Activated CD8-positive, alpha-beta T cell treated with anti-CD3 and anti-CD28 coated beads for 36 hours (primary cell): ENCODE results near the gene TBC1D8. TPM values are rescaled to one million over a fixed set of nuclear protein-coding genes. Genes with fewer than 3 reads are reported as not detected.
A peak's percentile ranks its signal among the peaks of the same experiment; 100 is the strongest.

Source experiments
- ATAC-seq: fragments of 200-7000 bp; cut with Tn5 transposase; one replicate; pipeline ENCODE4 v1.10.0; 2021; ENCODE audit warnings: mild to moderate bottlenecking, moderate library complexity
- CTCF ChIA-PET: fragments of 350-600 bp; sonication (Branson Sonifier 250); formaldehyde crosslinking; loops from one replicate; lab custom pipeline; 2021; ENCODE audit warnings: antibody characterized with exemption; lab: Charles Lee
- POLR2A ChIA-PET: fragments of 350-600 bp; sonication (Branson Sonifier 250); formaldehyde crosslinking; loops from one replicate; lab custom pipeline; 2021; ENCODE audit warnings: antibody characterized with exemption; lab: Charles Lee
- DNase-seq: peaks from one replicate; pipeline ENCODE4 v3.0.0-alpha.2; 2020
- H3K27ac Mint-ChIP-seq: one replicate; pipeline ENCODE4 v1.8.0; 2021; ENCODE audit warnings: mild to moderate bottlenecking, mixed read lengths
- H3K27me3 Mint-ChIP-seq: one replicate; pipeline ENCODE4 v1.8.0; 2021; ENCODE audit warnings: mixed read lengths
- H3K36me3 Mint-ChIP-seq: one replicate; pipeline ENCODE4 v1.8.0; 2021; ENCODE audit warnings: low read depth, mixed read lengths
- H3K4me1 Mint-ChIP-seq: one replicate; pipeline ENCODE4 v1.8.0; 2021; ENCODE audit warnings: low read depth, mixed read lengths
- H3K4me3 Mint-ChIP-seq: one replicate; pipeline ENCODE4 v1.8.0; 2021; ENCODE audit warnings: mild to moderate bottlenecking, moderate library complexity, mixed read lengths
- H3K9me3 Mint-ChIP-seq: one replicate; pipeline ENCODE4 v1.8.0; 2021; ENCODE audit warnings: mixed read lengths
- CTCF ChIP-seq: fragments of 200-600 bp; IDR thresholded peaks from one replicate; pipeline ENCODE4 v1.8.0; 2022; ENCODE audit warnings: antibody characterized with exemption, mild to moderate bottlenecking
- intact Hi-C: fragments of 100-400 bp; cut with micrococcal nuclease; formaldehyde crosslinking; loops from one replicate; pipeline ENCODE4 v1.10.0; 2022
- total RNA-seq, 2 experiments: library from RNA; stranded (reverse); gene quantifications; one replicate each; pipeline ENCODE4 v1.2.3, GENCODE V29; 2021

Gene TBC1D8
- total RNA-seq, 2 experiments from 2014 or later = 3.2 to 3.3 TPM

- CTCF ChIA-PET = interaction anchor here (1.7 to 1.9 kb wide), 2 partner anchors 388 to 389 kb away, joined by 4 to 5 read pairs; no protein-coding TSS in a partner anchor
- ATAC-seq (no peak), DNase-seq (no peak)
- intact Hi-C loops = no loop called here
- Mint-ChIP-seq H3K4me3 (no peak overlapping the region), H3K27me3 (no peaks in the 10 kb centered on the region), H3K36me3 (no peaks in the 10 kb centered on the region), H3K4me1 (peaks cover 4% of the 10 kb centered on the region), H3K9me3 (no peaks in the 10 kb centered on the region), H3K27ac (no peak overlapping the region)
- POLR2A ChIA-PET = no interaction called here
- no peak for TF ChIP-seq CTCF
Observed at GRCh38 chr2:100995309-100996075, 155.7 kb downstream of the TBC1D8 start.

GRCh38 chr2:100993294-100993693 is 157.9 kb downstream of the TBC1D8 start:
- no peaks in the 10 kb centered on the region for H3K27me3 Mint-ChIP-seq
- H3K4me3 Mint-ChIP-seq = no peak overlapping the region
- POLR2A ChIA-PET = no interaction called here
- no peak for DNase-seq
- TF ChIP-seq CTCF = no peak
- no peaks in the 10 kb centered on the region for H3K9me3 Mint-ChIP-seq
- no peaks in the 10 kb centered on the region for H3K36me3 Mint-ChIP-seq
- peaks cover 4% of the 10 kb centered on the region for H3K4me1 Mint-ChIP-seq
- CTCF ChIA-PET = interaction anchor here (1.7 to 1.9 kb wide), 2 partner anchors 386 to 387 kb away, joined by 4 to 5 read pairs; no protein-coding TSS in a partner anchor
- no peak for ATAC-seq
- intact Hi-C loops = no loop called here
- H3K27ac Mint-ChIP-seq = no peak overlapping the region

GRCh38 chr2:100992262-100992661 is 158.9 kb downstream of the TBC1D8 start:
- H3K4me3 Mint-ChIP-seq = no peak overlapping the region
- H3K4me1 Mint-ChIP-seq = peaks cover 4% of the 10 kb centered on the region
- ATAC-seq = peak; percentile 62
- H3K9me3 Mint-ChIP-seq = no peaks in the 10 kb centered on the region
- intact Hi-C loops = no loop called here
- DNase-seq = peak; percentile 25
- no peak for TF ChIP-seq CTCF
- H3K27me3 Mint-ChIP-seq = no peaks in the 10 kb centered on the region
- no peaks in the 10 kb centered on the region for H3K36me3 Mint-ChIP-seq
- CTCF ChIA-PET = no interaction called here
- POLR2A ChIA-PET = no interaction called here
- H3K27ac Mint-ChIP-seq = no peak overlapping the region

GRCh38 chr2:100991404-100991773 is 159.8 kb downstream of the TBC1D8 start:
- POLR2A ChIA-PET = interaction anchor here (1.2 kb wide), 1 partner anchor 14 kb away, joined by 5 read pairs; no protein-coding TSS in a partner anchor
- H3K36me3 Mint-ChIP-seq = no peaks in the 10 kb centered on the region
- ATAC-seq = no peak
- no peak overlapping the region for H3K4me3 Mint-ChIP-seq
- H3K27me3 Mint-ChIP-seq = no peaks in the 10 kb centered on the region
- intact Hi-C loops = no loop called here
- no peak for TF ChIP-seq CTCF
- H3K27ac Mint-ChIP-seq = no peak overlapping the region
- no peak for DNase-seq
- H3K9me3 Mint-ChIP-seq = no peaks in the 10 kb centered on the region
- CTCF ChIA-PET = interaction anchor here (1.2 kb wide), 1 partner anchor 381 kb away, joined by 3 read pairs; no protein-coding TSS in a partner anchor
- peaks cover 4% of the 10 kb centered on the region for H3K4me1 Mint-ChIP-seq
